H1 (cell line): ENCODE results near the gene STAMBPL1. TPM values are rescaled to one million over a fixed set of nuclear protein-coding genes. Genes with fewer than 3 reads are reported as not detected.

Experiments used
- CBX5 ChIP-seq: fragments of 300-800, 300-1000 bp; sonication (generic); IDR thresholded peaks from 2 replicates; pipeline ENCODE4 v1.7.1; 2016; ENCODE audit warnings: antibody characterized with exemption, low read length, low read depth
- CREB1 ChIP-seq: IDR thresholded peaks from 2 replicates; pipeline ENCODE4 v1.6.1; 2012; ENCODE audit warnings: inconsistent platforms
- EGR1 ChIP-seq: IDR thresholded peaks from 2 replicates; pipeline ENCODE4 v1.6.1; 2011; ENCODE audit warnings: low read depth, low read length, borderline replicate concordance
- FOSL1 ChIP-seq: IDR thresholded peaks from 2 replicates; pipeline ENCODE4 v1.6.1; 2011; ENCODE audit warnings: mild to moderate bottlenecking, low read depth, low read length, moderate library complexity; ENCODE audit not compliant: insufficient read depth
- PHF8 ChIP-seq: fragments of 200-600 bp; sonication (generic); conservative IDR thresholded peaks from 2 replicates; pipeline ENCODE4 v1.7.1; 2012; ENCODE audit warnings: low read depth, mild to moderate bottlenecking, inconsistent platforms, low read length, moderate library complexity
- SIRT6 ChIP-seq: IDR thresholded peaks from one replicate; pipeline ENCODE4 v1.7.1; 2012; ENCODE audit warnings: low read length, inconsistent platforms
- SP1 ChIP-seq: IDR thresholded peaks from 2 replicates; pipeline ENCODE4 v1.6.1; 2011; ENCODE audit warnings: low read depth, low read length
- polyA plus RNA-seq, 7 experiments: library from polyadenylated mRNA; depleted of rRNA in 3 of 7; stranded (reverse) in 5 of 7; unstranded in 2 of 7; fragments of >200 nt in 5 of 7; fragments of 200-250 nt in 2 of 7; gene quantifications; 1 replicate in 5 of 7; 2 replicates in 1 of 7; 4 replicates in 1 of 7; pipeline versions ENCODE4 v1.2.1 to v1.2.3, GENCODE V29; 2011 to 2013; ENCODE audit warnings: missing spikeins in 2 of 7, mixed read lengths in 2 of 7
- total RNA-seq: library from RNA; stranded (reverse); fragmentation: NEBNext Ultra II Directional; extraction: Animal tissue kit (Norgen Biotek cat#: 25700); gene quantifications from 2 replicates; pipeline ENCODE4 v1.2.1, GENCODE V29; 2021
- TF ChIP-seq, protein P1 (sequence below): IDR thresholded peaks from 2 replicates; pipeline ENCODE4 v1.6.1; 2012; ENCODE audit warnings: inconsistent platforms

The STAMBPL1 gene
- total and polyA plus RNA-seq, 2 of the 8 experiments (the other 6 are each of a cell fraction or from before 2014, with no cell fraction given): 5.5 TPM

GRCh38 chr10:88908194-88908593, 28.1 kb downstream of the STAMBPL1 start (continued):
- TF ChIP-seq CBX5 (no peak), PHF8 (no peak), EGR1 (no peak), SIRT6 (no peak), CREB1 (no peak), FOSL1 (no peak), SP1 (no peak)
- TF ChIP-seq, protein P1, sequence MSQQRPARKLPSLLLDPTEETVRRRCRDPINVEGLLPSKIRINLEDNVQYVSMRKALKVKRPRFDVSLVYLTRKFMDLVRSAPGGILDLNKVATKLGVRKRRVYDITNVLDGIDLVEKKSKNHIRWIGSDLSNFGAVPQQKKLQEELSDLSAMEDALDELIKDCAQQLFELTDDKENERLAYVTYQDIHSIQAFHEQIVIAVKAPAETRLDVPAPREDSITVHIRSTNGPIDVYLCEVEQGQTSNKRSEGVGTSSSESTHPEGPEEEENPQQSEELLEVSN: no peak
- TF ChIP-seq, all 59 proteins: peak for 0
